AG10803 (cell line): ENCODE data around the gene OPRD1.

Experiments used
- DNase-seq: peaks from one replicate; pipeline ENCODE4 v3.0.0; 2010; ENCODE audit warnings: low read depth
- H3K4me3 ChIP-seq: 2 replicates; pipeline ENCODE4 v1.5.1; 2011; ENCODE audit warnings: mild to moderate bottlenecking, low read length, control low read depth
- CTCF ChIP-seq: conservative IDR thresholded peaks from 2 replicates; pipeline ENCODE4 v1.5.1; 2011; ENCODE audit warnings: mild to moderate bottlenecking, low read length, control low read depth, inconsistent platforms

Gene OPRD1

GRCh38 chr1:28900562-28900961 lies 88.6 kb downstream of the OPRD1 start:
- no peak overlapping the region for H3K4me3 ChIP-seq
- no peak for DNase-seq
- no peak for TF ChIP-seq CTCF

- H3K4me3 ChIP-seq = no peak overlapping the region
- TF ChIP-seq CTCF = no peak
- DNase-seq = no peak
Measured at GRCh38 chr1:28902738-28903137, 90.8 kb downstream of the OPRD1 start.

- TF ChIP-seq CTCF = no peak
- H3K4me3 ChIP-seq = no peak overlapping the region
- no peak for DNase-seq
Measured at GRCh38 chr1:28905921-28906666, 94.1 kb downstream of the OPRD1 start.

- no peak overlapping the region for H3K4me3 ChIP-seq
- no peak for TF ChIP-seq CTCF
- DNase-seq = no peak
Measured at GRCh38 chr1:28909198-28909597, 97.2 kb downstream of the OPRD1 start.

- no peak overlapping the region for H3K4me3 ChIP-seq
- no peak for DNase-seq
- no peak for TF ChIP-seq CTCF
Measured at GRCh38 chr1:28910379-28911115, 98.6 kb downstream of the OPRD1 start.

GRCh38 chr1:28913786-28914227 lies 101.8 kb downstream of the OPRD1 start:
- peak overlapping the region; percentile 60 for H3K4me3 ChIP-seq
- no peak for DNase-seq
- no peak for TF ChIP-seq CTCF
